Measurements from ENCODE around the gene CXCL3. TPM values are rescaled to one million over a fixed set of nuclear protein-coding genes. Genes with fewer than 3 reads are reported as not detected.

CXCL3 gene
- total RNA-seq, 1 donor from 2014 or later: 1.4 TPM

DNA sequence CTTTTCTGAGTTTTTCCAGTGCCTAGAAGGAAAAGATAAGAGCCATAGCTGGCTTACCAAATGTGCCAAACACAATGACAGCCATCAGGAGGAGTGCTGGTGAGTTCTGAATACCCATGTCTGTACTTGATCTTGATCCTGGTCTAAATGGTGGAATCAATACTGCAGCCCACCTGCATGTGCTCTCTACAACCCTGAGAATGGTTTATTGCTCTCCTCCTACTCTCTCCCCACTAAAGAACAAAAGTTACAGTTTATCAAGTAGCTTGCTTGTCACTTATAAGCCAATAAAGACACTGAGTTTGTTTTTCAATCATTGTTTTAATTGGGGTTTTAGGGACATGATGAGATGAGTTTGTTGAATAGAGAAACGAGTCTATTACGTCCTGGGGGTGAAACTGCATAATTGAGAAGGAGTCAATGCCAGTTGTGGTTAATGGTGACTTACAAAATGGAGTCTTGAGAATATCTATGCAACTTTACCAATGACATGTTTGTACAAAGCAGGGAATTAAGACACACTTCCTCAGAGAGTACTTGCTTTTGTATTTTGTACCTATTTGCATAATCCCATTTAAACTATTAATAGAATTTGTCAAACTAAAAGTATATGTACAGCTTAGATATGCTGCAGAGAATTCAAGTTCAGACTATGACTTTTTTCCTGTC is 20.8 kb upstream of the CXCL3 start:
- Histone ChIP-seq H4K20me1 (ENCODE audit: insufficient read depth, low read length) (no peaks in the 10 kb centered on the region), H3K4me2 (ENCODE audit: low read length) (no peak overlapping the region), H3K27ac (ENCODE audit: low read depth, low read length) (no peak overlapping the region), H3K9me3 (ENCODE audit: insufficient read depth, low read depth, low read length) (no peaks in the 10 kb centered on the region), H2AFZ (ENCODE audit: low read depth, low read length) (no peak overlapping the region), H3K4me1 (ENCODE audit: insufficient read depth, low read length) (no peaks in the 10 kb centered on the region), H3K9ac (ENCODE audit: low read length) (no peak overlapping the region), H3K36me3 (ENCODE audit: insufficient read depth, low read length) (no peaks in the 10 kb centered on the region), H3K27me3 (ENCODE audit: insufficient read depth, low read length) (no peaks in the 10 kb centered on the region), H3K79me2 (ENCODE audit: insufficient read depth, low read length) (no peaks in the 10 kb centered on the region), H3K4me3 (ENCODE audit: insufficient read depth, low read depth, low read length) (no peak overlapping the region)
- no peak for TF ChIP-seq CTCF (IDR thresholded peaks at IDR 0.05; ENCODE audit: insufficient read depth, low read depth, low read length)
- TF ChIP-seq EZH2 (IDR thresholded peaks at IDR 0.05; ENCODE audit: insufficient read depth, low read length): no peak
- H3K27ac Mint-ChIP-seq (ENCODE audit: unreplicated experiment): no peak overlapping the region
- H3K27me3 Mint-ChIP-seq (ENCODE audit: low read depth, unreplicated experiment): peaks cover 4% of the 10 kb centered on the region
- DNase-seq (ENCODE audit: low read depth) (no peak), FAIRE-seq (no peak)
- no peaks in the 10 kb centered on the region for H3K36me3 Mint-ChIP-seq (ENCODE audit: low read depth, unreplicated experiment)
- H3K4me1 Mint-ChIP-seq (ENCODE audit: low read depth, unreplicated experiment): peaks cover 14% of the 10 kb centered on the region
- no peak overlapping the region for H3K4me3 Mint-ChIP-seq (ENCODE audit: unreplicated experiment)
- H3K9me3 Mint-ChIP-seq (ENCODE audit: unreplicated experiment): no peaks in the 10 kb centered on the region

DNA sequence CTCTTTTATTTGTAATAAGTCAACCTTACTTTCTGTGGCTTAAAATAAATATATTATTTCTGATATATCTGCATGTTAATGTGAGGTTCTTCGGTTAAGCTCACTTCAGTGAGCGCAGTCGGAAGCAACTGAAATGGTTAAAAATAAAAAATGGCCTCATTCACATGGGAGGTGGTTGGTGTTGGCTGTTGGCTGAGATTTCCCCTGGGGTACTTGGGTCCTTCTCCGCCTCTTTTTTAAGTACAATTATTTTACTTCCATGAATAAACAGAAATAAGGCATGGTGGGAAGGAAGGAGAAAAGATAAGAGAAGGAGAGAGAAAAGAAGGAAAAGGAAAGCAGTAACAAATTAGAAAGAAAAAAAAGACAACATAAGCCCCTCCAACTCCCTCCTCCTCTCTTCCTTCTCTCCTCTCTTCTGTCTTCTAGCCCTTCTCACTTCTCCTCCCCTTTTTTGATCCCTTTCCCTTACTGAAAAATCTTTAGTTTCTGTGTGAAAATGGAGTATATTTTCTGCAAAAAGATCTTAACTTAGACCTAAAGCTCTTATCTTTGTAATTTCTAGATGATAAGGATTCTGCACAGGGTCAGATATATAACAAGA is 19.7 kb upstream of the CXCL3 start:
- Mint-ChIP-seq H3K36me3 (ENCODE audit: low read depth, unreplicated experiment) (no peaks in the 10 kb centered on the region), H3K9me3 (ENCODE audit: unreplicated experiment) (no peaks in the 10 kb centered on the region), H3K27me3 (ENCODE audit: low read depth, unreplicated experiment) (peaks cover 5% of the 10 kb centered on the region), H3K4me3 (ENCODE audit: unreplicated experiment) (no peak overlapping the region), H3K27ac (ENCODE audit: unreplicated experiment) (peak overlapping the region; percentile 99), H3K4me1 (ENCODE audit: low read depth, unreplicated experiment) (peaks cover 14% of the 10 kb centered on the region)
- no peak for DNase-seq (ENCODE audit: low read depth)
- Histone ChIP-seq H2AFZ (ENCODE audit: low read depth, low read length) (no peak overlapping the region), H3K9me3 (ENCODE audit: insufficient read depth, low read depth, low read length) (no peaks in the 10 kb centered on the region), H3K79me2 (ENCODE audit: insufficient read depth, low read length) (no peaks in the 10 kb centered on the region), H3K4me2 (ENCODE audit: low read length) (no peak overlapping the region), H3K27me3 (ENCODE audit: insufficient read depth, low read length) (no peaks in the 10 kb centered on the region), H3K36me3 (ENCODE audit: insufficient read depth, low read length) (no peaks in the 10 kb centered on the region), H3K4me1 (ENCODE audit: insufficient read depth, low read length) (no peaks in the 10 kb centered on the region), H3K4me3 (ENCODE audit: insufficient read depth, low read depth, low read length) (no peak overlapping the region), H3K9ac (ENCODE audit: low read length) (no peak overlapping the region), H3K27ac (ENCODE audit: low read depth, low read length) (no peak overlapping the region), H4K20me1 (ENCODE audit: insufficient read depth, low read length) (no peaks in the 10 kb centered on the region)
- FAIRE-seq: no peak
- TF ChIP-seq EZH2 (IDR thresholded peaks at IDR 0.05; ENCODE audit: insufficient read depth, low read length): no peak
- TF ChIP-seq CTCF (IDR thresholded peaks at IDR 0.05; ENCODE audit: insufficient read depth, low read depth, low read length): no peak

- Histone ChIP-seq H4K20me1 (ENCODE audit: insufficient read depth, low read length) (no peaks in the 10 kb centered on the region), H3K27ac (ENCODE audit: low read depth, low read length) (no peak overlapping the region), H3K9me3 (ENCODE audit: insufficient read depth, low read depth, low read length) (no peaks in the 10 kb centered on the region), H3K4me2 (ENCODE audit: low read length) (no peak overlapping the region), H3K4me1 (ENCODE audit: insufficient read depth, low read length) (no peaks in the 10 kb centered on the region), H3K79me2 (ENCODE audit: insufficient read depth, low read length) (no peaks in the 10 kb centered on the region), H3K27me3 (ENCODE audit: insufficient read depth, low read length) (no peaks in the 10 kb centered on the region), H3K9ac (ENCODE audit: low read length) (no peak overlapping the region), H2AFZ (ENCODE audit: low read depth, low read length) (no peak overlapping the region), H3K36me3 (ENCODE audit: insufficient read depth, low read length) (no peaks in the 10 kb centered on the region), H3K4me3 (ENCODE audit: insufficient read depth, low read depth, low read length) (no peak overlapping the region)
- H3K4me1 Mint-ChIP-seq (ENCODE audit: low read depth, unreplicated experiment): peaks cover 14% of the 10 kb centered on the region
- no peak for DNase-seq (ENCODE audit: low read depth)
- peaks cover 5% of the 10 kb centered on the region for H3K27me3 Mint-ChIP-seq (ENCODE audit: low read depth, unreplicated experiment)
- H3K4me3 Mint-ChIP-seq (ENCODE audit: unreplicated experiment): no peak overlapping the region
- H3K9me3 Mint-ChIP-seq (ENCODE audit: unreplicated experiment): no peaks in the 10 kb centered on the region
- H3K27ac Mint-ChIP-seq (ENCODE audit: unreplicated experiment): peak overlapping the region; percentile 99
- no peaks in the 10 kb centered on the region for H3K36me3 Mint-ChIP-seq (ENCODE audit: low read depth, unreplicated experiment)
- TF ChIP-seq CTCF (IDR thresholded peaks at IDR 0.05; ENCODE audit: insufficient read depth, low read depth, low read length) (no peak), EZH2 (IDR thresholded peaks at IDR 0.05; ENCODE audit: insufficient read depth, low read length) (no peak)
- FAIRE-seq: no peak
Observed at GRCh38 chr4:74057588-74057987, 19.1 kb upstream of the CXCL3 start.

All from astrocyte (in vitro differentiated cells and primary cell).